Parathyroid adenoma (tissue), 2 donors: Measurements from ENCODE around the gene DAGLA.

Experiments
- H2AFZ ChIP-seq: fragments of 300-600 bp; sonication (generic); one replicate; pipeline ENCODE4 v1.7.0; 2017; ENCODE audit warnings: antibody characterized with exemption, mild to moderate bottlenecking
- H3K27ac ChIP-seq: fragments of 300-600 bp; sonication (generic); one replicate; pipeline ENCODE4 v1.7.0; 2017
- H3K27me3 ChIP-seq: fragments of 300-600 bp; sonication (generic); one replicate; pipeline ENCODE4 v1.7.0; 2017; ENCODE audit warnings: low read length; ENCODE audit not compliant: control insufficient read depth, insufficient read depth
- H3K36me3 ChIP-seq: fragments of 300-600 bp; sonication (generic); one replicate; pipeline ENCODE4 v1.7.0; 2017; ENCODE audit warnings: low read length; ENCODE audit not compliant: control insufficient read depth, insufficient read depth
- H3K4me1 ChIP-seq: fragments of 300-600 bp; sonication (generic); one replicate; pipeline ENCODE4 v1.7.0; 2017; ENCODE audit warnings: control low read depth
- H3K4me2 ChIP-seq: fragments of 300-600 bp; sonication (generic); one replicate; pipeline ENCODE4 v1.7.0; 2017; ENCODE audit warnings: low read length
- H3K4me3 ChIP-seq: fragments of 300-600 bp; sonication (generic); one replicate; pipeline ENCODE4 v1.7.0; 2017; ENCODE audit warnings: low read depth, low read length
- H3K79me2 ChIP-seq: fragments of 300-600 bp; sonication (generic); one replicate; pipeline ENCODE4 v1.7.0; 2017; ENCODE audit warnings: control low read depth
- H3K9ac ChIP-seq: fragments of 300-600 bp; sonication (generic); one replicate; pipeline ENCODE4 v1.7.0; 2017; ENCODE audit warnings: mild to moderate bottlenecking
- H3K9me3 ChIP-seq: fragments of 300-600 bp; sonication (generic); one replicate; pipeline ENCODE4 v1.7.0; 2017; ENCODE audit warnings: low read length; ENCODE audit not compliant: control insufficient read depth
- TF ChIP-seq, protein P1 (sequence below): fragments of 300-600 bp; sonication (generic); IDR thresholded peaks from one replicate; pipeline ENCODE4 v1.7.0; 2017; ENCODE audit warnings: antibody characterized with exemption, mild to moderate bottlenecking
- donor health status: primary hyperparathyroidism.

Gene DAGLA

DNA sequence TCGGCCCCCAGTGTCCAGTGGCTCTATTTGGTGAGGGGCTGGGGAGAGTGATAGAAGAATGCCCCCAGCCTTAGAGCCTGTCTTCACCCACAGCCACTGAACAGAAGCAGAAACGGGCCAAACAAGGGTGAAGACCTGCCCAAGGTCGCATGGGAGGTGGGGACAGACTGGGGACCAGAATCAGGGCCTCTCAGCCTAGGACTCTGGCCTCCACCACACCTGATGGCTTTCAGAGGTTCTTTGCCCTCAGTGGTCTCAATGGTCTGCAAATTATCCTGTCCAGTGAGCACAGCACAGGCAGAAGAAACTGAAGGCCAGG lies 67.7 kb downstream of the DAGLA start:
- TF ChIP-seq, protein P1, sequence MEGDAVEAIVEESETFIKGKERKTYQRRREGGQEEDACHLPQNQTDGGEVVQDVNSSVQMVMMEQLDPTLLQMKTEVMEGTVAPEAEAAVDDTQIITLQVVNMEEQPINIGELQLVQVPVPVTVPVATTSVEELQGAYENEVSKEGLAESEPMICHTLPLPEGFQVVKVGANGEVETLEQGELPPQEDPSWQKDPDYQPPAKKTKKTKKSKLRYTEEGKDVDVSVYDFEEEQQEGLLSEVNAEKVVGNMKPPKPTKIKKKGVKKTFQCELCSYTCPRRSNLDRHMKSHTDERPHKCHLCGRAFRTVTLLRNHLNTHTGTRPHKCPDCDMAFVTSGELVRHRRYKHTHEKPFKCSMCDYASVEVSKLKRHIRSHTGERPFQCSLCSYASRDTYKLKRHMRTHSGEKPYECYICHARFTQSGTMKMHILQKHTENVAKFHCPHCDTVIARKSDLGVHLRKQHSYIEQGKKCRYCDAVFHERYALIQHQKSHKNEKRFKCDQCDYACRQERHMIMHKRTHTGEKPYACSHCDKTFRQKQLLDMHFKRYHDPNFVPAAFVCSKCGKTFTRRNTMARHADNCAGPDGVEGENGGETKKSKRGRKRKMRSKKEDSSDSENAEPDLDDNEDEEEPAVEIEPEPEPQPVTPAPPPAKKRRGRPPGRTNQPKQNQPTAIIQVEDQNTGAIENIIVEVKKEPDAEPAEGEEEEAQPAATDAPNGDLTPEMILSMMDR = no peak
- Histone ChIP-seq H3K4me2 (no peak overlapping the region), H3K4me1 (no peaks in the 10 kb centered on the region), H3K9ac (no peak overlapping the region), H3K27me3 (no peaks in the 10 kb centered on the region), H3K36me3 (no peaks in the 10 kb centered on the region), H2AFZ (peak overlapping the region; percentile 46), H3K79me2 (no peaks in the 10 kb centered on the region), H3K9me3 (no peaks in the 10 kb centered on the region), H3K27ac (no peak overlapping the region), H3K4me3 (no peak overlapping the region)

DNA sequence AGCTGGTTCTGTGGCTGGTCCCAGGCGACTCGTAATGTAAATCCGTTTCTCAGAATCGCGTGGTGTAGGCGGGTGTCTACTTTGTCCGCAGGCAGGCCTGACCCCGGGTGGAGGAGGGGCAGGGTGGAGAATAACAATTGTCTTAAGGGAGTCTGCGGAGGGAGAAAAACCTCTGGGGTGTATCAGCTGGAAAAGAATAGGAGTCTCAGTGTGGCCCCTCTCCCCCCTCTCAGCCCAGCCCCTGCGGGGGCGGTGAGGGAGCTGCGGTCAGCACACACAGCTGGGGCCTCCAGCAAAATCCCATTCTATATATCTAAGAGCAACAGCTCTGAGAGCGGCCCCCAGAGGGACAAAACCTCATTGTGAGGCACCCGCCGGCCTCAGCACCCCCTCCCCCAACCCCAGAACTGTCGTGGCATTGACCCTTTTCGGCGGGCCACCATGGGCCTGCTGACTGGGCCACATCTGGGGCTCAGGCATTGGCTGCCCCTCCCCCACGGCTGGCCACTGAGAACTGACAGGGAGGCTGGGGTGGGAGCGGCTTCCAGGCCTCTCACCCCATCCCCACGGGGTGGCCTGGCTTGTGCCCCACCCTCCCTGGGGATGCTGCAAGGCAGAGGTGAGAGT lies 69.5 kb downstream of the DAGLA start:
- TF ChIP-seq, protein P1 = no peak
- Histone ChIP-seq H2AFZ (no peak overlapping the region), H3K79me2 (no peaks in the 10 kb centered on the region), H3K4me3 (no peak overlapping the region), H3K4me1 (no peaks in the 10 kb centered on the region), H3K9ac (no peak overlapping the region), H3K36me3 (no peaks in the 10 kb centered on the region), H3K27ac (no peak overlapping the region), H3K4me2 (no peak overlapping the region), H3K27me3 (no peaks in the 10 kb centered on the region), H3K9me3 (no peaks in the 10 kb centered on the region)

DNA sequence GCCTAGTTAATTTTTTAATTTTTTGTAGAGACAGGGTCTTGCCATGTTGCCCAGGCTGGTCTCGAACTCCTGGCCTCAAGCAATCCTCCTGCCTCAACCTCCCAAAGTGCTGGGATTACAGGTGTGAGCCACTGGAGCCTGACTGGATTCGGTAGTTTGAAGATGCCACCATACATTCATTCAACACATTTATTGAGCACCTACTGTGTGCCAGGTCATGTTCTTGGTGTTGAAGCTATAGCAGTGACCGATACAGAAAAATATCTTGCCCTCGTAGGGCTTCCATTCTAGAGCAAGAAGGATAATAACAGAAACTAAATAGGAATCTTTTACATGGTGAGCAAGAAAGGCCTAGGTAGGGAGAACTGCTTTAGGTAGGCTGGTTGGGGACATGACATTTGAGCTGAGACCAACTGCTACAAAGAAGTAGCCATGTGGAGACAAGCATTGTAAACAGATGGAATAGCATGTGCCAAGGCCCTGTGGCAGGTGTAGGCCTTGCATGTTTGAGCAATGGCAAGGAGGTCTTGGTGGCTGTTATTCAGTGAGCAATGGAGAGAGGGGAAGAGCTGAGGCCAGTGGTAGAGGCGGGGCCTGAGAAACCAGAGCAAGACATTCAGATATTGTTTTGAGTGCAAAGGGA lies 70.6 kb downstream of the DAGLA start:
- Histone ChIP-seq H3K4me3 (no peak overlapping the region), H3K27ac (no peak overlapping the region), H2AFZ (no peak overlapping the region), H3K9ac (no peak overlapping the region), H3K27me3 (no peaks in the 10 kb centered on the region), H3K36me3 (no peaks in the 10 kb centered on the region), H3K9me3 (no peaks in the 10 kb centered on the region), H3K4me1 (no peaks in the 10 kb centered on the region), H3K4me2 (no peak overlapping the region), H3K79me2 (no peaks in the 10 kb centered on the region)
- TF ChIP-seq, protein P1 = no peak

DNA sequence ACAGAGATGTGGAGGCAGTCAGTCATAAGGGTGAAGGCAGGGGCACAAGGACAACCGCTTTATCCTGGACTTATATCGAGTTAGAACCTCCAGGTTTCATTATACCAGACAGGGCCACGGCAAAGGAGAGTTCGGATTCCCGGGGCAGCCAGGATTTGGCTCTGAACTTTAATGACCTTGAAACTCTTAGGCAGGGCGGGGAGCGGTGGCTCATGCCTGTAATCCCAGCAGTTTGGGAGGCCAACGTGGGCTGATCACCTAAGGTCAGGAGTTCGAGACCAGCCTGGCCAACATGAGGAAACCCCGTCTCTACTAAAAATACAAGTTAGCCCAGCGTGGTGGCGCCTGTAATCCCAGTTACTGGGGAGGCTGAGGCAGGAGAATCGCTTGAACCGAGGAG lies 71.2 kb downstream of the DAGLA start:
- Histone ChIP-seq H3K4me2 (no peak overlapping the region), H3K79me2 (no peaks in the 10 kb centered on the region), H3K36me3 (no peaks in the 10 kb centered on the region), H3K4me1 (no peaks in the 10 kb centered on the region), H3K4me3 (no peak overlapping the region), H3K9me3 (no peaks in the 10 kb centered on the region), H3K9ac (no peak overlapping the region), H3K27me3 (no peaks in the 10 kb centered on the region), H2AFZ (no peak overlapping the region), H3K27ac (no peak overlapping the region)
- TF ChIP-seq, protein P1 = no peak
